ENCODE data around the gene PCNX2.
A peak's percentile ranks its signal among the peaks of the same experiment; 100 is the strongest.

Gene PCNX2

DNA sequence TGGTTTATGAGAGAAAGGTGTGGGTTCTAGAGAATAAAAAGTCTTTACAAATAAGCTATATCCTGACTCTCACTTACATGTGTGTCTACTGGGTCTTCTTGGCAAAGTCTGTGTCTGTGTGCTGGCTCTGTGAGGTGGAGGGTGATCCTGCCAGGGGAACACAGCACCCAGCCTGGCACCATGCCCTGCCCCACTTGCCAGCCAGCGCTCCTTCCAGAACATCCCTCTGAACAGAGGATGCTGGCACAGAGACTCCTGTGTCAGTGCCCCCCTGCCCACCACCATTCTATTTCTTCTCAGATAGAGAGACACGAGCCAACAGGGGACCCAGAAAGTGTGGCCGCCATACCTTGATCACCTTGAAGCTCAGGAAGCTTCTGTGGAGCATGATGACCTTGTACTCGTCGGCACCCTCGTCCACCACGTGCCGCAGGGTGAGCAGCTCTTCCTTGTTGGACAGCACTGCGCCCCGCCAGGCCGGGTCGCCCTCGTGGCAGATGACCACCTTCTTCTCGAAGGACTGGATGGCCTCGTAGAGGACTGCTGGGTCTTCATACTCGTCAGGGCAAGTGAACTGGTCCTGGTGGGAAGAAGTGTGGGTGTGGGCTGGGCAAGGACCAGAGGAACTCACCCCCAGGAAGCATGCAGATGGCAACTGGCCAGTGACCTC is 295.4 kb downstream of the PCNX2 start:
- no peak for DNase-seq

- DNase-seq: no peak
These were observed 296.9 kb downstream of the PCNX2 start for GRCh38 chr1:232998646-232999045.

DNA sequence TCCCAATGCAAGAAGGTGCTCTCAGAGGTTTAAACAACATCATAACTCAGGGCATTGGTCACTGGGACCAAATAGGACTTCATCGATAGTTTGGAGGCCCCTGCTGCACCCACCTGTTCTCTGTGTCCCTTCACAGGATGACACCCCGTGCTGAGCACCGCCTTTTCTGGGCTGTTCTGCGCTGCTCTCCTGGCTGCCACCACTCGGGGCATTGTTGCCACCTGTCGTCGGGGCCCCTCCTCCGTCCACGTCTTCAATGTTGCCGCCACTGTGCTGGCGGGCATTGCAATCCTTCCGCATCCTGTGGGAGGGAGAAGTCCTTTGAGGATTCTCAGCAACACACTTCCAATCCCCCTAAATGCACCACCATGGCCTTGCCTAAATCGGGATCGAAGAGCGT is 297.4 kb downstream of the PCNX2 start:
- DNase-seq: no peak

- DNase-seq: no peak
These were observed 299.4 kb downstream of the PCNX2 start for GRCh38 chr1:232996143-232996542.

DNA sequence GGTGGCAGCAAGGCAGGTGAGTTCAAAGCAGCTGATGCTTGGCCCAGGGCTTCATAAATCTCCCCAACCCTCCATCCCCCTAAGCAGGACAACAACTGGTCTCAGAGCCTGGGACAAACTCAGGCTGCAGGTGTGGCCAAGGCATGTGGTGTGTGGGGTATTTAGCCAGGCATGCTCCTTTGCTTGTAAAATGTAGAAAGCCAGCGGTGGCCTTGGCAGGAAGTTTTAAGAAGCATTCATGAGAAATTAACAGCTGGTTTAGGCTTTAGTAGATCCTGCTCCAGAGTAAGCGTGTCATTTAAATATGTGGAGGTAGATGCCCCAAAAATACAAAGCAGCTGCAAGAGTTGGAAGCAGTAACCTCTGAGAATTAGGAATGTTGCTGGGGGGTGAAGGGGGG is 300.3 kb downstream of the PCNX2 start:
- DNase-seq: no peak

DNA sequence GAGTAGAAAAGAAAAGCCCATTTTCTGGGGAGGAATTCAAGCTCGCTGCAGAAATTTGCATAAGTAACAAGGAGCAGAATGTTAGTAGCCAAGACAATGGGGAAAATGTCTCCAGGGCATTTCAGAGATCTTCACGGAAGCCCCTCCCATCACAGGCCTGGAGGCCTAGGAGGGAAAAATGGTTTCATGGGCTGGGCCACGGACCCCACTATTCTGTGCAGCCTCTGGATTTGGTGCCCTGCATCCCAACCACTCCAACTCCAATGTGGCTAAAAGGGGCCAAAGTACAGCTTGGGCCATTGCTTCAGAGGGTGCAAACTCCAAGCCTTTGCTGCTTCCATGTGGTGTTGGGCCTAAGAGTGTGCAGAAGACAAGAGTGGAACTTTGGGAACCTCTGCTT is 302.0 kb downstream of the PCNX2 start:
- DNase-seq: no peak

DNA sequence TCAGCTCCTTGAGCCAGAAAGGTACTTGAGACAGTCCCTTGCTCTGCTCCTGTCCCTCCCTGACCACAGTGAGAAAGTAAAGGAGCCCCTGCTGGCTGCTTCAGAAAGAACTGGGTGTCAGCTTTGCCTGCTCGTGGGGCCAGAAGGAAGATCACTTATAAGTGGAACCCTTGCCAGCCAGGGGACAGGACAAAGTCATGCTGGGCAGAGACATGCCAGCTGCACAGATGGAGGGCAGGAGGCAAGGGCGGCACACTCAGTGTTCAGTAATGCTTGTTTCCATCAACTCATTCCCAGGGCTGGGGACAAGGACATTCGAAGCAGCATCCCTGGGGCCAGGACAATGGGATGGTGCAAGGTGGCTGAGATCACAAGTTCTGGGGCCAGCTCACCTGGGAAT is 303.3 kb downstream of the PCNX2 start:
- DNase-seq: no peak

DNA sequence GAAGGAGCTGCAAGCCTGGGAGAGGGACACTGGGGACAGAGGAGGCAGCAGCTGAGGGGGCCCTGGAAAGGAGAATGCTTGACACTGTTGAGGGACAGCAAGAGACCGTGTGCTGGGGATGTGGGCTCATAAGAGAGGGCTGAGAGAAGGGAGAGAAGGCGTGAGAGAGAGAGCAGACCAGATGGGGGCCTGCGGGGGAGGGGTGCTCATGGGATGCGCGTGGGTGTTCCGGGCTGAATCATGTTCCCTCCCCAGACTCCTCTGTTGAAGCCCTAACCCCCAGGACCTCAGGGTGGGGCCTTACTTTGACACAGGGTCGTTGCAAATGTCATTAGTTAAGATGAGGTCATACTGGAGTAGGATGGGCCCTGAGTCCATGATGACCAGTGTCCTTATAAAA is 304.3 kb downstream of the PCNX2 start:
- DNase-seq: no peak

DNA sequence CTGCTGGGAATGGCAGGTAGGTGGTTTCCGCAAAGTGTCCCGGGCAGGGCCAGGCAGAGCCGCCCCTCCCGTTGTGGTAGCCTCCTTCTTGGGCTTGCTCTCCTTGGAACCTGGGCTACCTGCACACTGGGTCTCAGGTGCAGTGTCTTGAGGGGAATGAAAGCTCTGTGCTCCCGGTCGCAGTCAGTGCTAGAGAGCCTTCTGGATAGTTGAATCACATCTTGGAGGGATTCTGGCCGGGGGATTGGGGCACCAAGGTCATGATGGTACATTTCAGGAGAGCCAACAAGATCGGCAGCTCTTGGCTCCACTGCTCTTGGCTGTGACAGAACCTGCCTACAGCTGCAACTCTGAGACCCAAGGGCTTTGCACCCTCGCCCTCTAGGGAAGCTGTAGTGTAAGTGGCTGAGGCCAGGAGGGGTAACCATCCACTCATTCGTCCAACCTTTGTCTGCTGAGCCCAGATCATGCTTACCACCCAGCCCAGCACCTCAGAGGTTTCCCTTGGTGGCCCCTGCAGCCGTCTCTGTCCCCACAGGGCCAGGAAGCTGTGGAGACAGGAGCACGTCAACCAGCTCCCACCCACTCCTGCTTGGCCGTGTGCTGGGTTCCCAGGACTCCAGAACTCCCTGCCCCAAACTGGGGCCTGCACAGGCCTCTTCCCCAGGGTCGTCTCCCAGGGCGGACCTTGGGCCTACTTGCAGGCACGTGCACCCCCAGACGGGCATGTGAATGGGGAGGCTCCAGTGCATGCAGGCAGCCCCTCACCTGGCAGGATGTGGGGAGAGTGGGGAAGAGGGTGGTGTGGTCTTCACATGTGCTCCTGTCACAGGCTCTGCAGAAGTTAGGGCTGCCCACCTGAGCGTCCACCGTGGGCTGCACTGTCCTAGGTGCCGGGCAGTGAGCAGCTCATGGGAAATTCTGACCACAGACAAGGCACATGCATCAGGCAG is 305.1 kb downstream of the PCNX2 start:
- no peak for DNase-seq

DNA sequence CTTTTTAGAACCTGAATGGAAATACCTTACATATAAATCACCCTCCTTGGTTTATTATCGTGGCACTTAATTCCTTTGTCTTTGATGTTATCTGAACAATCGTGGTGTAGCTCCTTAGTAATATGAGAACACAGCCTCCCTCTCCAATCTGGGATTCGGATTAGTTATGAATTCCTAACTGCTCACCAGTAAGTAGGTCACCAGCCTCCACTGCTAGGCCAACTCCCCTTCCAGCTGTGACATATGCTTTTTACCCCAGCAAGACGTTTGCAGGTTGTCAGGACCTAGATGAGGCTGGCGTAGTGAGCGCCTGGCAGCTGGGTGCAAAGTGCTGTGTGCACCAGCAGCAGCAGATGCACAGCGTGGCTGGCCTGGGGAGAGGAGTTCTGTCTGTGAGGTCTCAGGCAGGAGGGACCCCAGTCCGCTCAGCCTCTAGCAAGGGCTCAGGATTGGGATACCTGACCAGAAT is 306.9 kb downstream of the PCNX2 start:
- DNase-seq: peak; percentile 24

GRCh38 chr1:232987774-232988140 is 307.8 kb downstream of the PCNX2 start:
- no peak for DNase-seq

GRCh38 chr1:232987046-232987773 is 308.3 kb downstream of the PCNX2 start:
- DNase-seq: no peak

GRCh38 chr1:232986527-232986922 is 309.0 kb downstream of the PCNX2 start:
- no peak for DNase-seq

DNA sequence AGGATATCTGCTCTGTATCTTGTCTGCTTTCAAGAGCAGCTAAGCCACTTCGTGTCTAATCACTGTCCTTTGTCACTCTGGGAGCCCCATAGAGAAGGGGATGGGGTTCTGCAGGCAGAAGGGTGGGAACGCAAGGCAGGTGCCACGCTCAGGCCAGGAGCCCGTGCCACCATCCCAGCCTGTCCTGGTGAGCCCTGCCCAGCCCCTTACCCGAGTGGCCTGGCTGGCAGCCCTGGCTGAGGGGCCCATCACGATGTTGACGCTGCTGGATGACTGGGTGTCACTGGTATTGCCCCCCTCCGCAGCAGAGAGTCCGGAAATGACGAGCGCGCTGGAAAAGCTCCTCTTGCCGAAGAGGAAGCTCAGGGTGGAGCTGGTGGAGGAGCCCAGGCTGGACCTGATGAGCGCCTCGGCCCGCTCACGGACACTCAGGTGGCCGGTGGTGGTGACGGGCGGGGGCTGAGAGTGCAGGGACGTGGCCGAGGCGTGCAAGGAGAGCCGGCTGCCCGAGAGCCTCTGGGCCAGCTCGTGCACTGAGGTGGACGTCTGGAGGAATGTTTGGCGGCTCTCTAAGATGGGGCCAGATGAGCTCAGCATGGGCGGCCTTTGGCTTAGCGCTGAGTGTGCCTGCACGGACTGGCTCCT is 309.5 kb downstream of the PCNX2 start:
- DNase-seq: no peak

- no peak for DNase-seq
These were observed 310.7 kb downstream of the PCNX2 start for GRCh38 chr1:232984577-232985425.

DNA sequence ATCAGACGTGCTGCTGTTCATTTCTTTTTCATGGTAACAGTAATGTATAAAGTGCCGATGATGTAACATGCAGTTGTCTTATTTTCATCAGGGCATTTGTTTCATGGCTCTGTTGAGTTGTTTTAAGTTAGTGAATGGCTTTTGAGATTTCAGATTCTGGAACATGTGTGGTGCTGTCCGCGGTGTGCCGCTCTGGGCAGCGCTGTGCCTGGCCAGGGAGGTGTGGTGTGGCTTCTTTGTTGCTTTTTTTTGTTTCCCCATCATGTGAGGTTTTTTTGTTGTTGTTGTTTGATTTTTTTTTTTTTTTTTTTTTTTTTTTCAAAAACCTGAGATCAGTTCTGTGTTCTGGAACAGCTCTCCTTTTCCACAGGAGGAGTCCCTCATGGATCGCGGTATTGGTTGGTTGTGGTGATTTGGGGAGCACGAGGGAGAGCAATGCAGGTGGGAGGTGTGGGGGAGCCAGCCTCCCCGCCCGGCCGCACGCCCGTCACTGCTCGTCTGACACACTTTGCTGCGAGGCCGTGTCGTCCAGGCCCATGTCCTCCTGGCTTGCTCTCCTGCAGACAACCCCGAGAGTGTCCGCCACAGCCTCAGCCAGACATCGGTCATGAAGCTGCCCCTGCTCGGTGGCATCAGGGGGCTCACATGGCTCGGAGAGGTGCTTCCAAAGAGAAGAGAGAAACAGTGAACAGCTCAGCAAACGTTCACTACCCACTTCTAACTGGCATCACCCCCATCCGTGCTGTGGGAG is 311.5 kb downstream of the PCNX2 start:
- no peak for DNase-seq

- no peak for DNase-seq
These were observed 312.1 kb downstream of the PCNX2 start for GRCh38 chr1:232983375-232983774.

- peak; percentile 4 for DNase-seq
These were observed 313.1 kb downstream of the PCNX2 start for GRCh38 chr1:232982238-232982944.

GRCh38 chr1:232980986-232981560 is 314.5 kb downstream of the PCNX2 start:
- no peak for DNase-seq

GRCh38 chr1:232980355-232980978 is 315.1 kb downstream of the PCNX2 start:
- DNase-seq: no peak
